ENCODE results near the gene FYN.

DNA sequence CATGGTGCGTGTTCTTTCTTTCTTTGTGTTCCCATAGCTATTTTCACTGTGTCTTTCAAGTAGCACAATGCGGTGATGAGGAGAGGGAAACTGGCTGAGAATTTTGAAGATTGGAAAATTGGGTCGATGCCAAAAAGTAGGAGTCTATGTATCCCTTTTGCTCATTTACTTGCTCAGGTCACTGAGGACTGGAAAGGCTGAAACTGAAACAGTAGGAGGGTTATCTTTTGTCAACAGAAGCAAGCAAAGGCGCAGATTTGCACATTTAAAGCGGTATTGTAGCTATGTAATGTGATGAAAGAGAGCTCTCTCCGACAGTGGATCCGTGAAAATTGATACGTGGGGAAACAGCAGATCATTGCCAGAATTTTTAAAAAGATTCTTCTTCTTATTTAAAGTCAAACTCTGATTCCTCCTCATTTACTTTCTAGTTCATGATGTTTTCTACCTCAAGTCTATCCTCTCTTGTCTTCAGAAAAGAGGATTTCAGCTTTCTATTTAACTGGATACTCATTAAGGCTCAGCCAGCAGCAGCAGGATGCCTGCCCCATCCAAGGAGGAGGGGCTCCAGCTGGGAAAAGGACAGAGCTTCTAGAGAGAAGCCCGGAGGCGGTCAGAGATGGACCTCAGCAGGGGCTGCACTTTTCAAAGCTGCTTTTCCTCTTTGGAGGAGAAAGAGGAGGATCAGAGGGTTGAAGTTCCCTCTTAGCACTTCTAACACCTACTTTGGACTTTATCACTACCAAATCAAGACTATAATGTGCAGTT lies 15.9 kb upstream of the FYN start:
- TF ChIP-seq CTCF (IDR thresholded peaks at IDR 0.05) (no peak), POLR2A (IDR thresholded peaks at IDR 0.05) (no peak)
